HepG2 (cell line): ENCODE results near the gene FTL. TPM values are rescaled to one million over a fixed set of nuclear protein-coding genes. Genes with fewer than 3 reads are reported as not detected.

Source experiments
- ARHGAP35 ChIP-seq: sonication (generic); formaldehyde crosslinking; IDR thresholded peaks from 2 replicates; pipeline ENCODE4 v1.9.0; 2022; ENCODE audit warnings: mild to moderate bottlenecking, inconsistent platforms, moderate library complexity, missing genetic modification reagents, borderline replicate concordance
- BHLHE40 ChIP-seq: IDR thresholded peaks from 2 replicates; pipeline ENCODE4 v1.6.1; 2011; ENCODE audit warnings: low read length, improper control_type of control experiment
- CBFB ChIP-seq: sonication (generic); formaldehyde crosslinking; IDR thresholded peaks from 2 replicates; pipeline ENCODE4 v1.4.0; 2020; ENCODE audit warnings: missing genetic modification reagents
- CEBPB ChIP-seq: IDR thresholded peaks from 2 replicates; pipeline ENCODE4 v1.6.1; 2011; ENCODE audit warnings: low read depth, low read length, improper control_type of control experiment, borderline replicate concordance
- DR1 ChIP-seq: sonication (generic); formaldehyde crosslinking; IDR thresholded peaks from 2 replicates; pipeline ENCODE4 v1.8.0; 2021; ENCODE audit warnings: mild to moderate bottlenecking, missing genetic modification reagents, inconsistent platforms
- FIP1L1 ChIP-seq: fragments of 200-400 bp; formaldehyde crosslinking; IDR thresholded peaks from 2 replicates; pipeline ENCODE4 v1.6.1; 2018; ENCODE audit warnings: low read depth, mild to moderate bottlenecking, low read length, moderate library complexity, borderline replicate concordance; ENCODE audit not compliant: insufficient read depth
- FOXA1 ChIP-seq, 2 experiments: fragments of 450-650 bp in 1 of 2; sonication (generic) in 1 of 2; formaldehyde crosslinking in 1 of 2; IDR thresholded peaks; 2 replicates each; pipeline versions ENCODE4 v1.4.0 to v1.6.1; 2016 to 2020; ENCODE audit warnings: missing genetic modification reagents in 1 of 2
- HNRNPL ChIP-seq: fragments of 200-400 bp; formaldehyde crosslinking; IDR thresholded peaks from 2 replicates; pipeline ENCODE4 v1.6.1; 2017; ENCODE audit warnings: mild to moderate bottlenecking, low read depth, low read length
- IRX3 ChIP-seq: sonication (generic); formaldehyde crosslinking; IDR thresholded peaks from 2 replicates; pipeline ENCODE4 v1.8.1; 2023; ENCODE audit warnings: mild to moderate bottlenecking, low read depth, missing genetic modification reagents, borderline replicate concordance
- ISL2 ChIP-seq: sonication (generic); formaldehyde crosslinking; IDR thresholded peaks from 2 replicates; pipeline ENCODE4 v1.5.0; 2020; ENCODE audit warnings: missing genetic modification reagents
- JUND ChIP-seq: sonication (generic); formaldehyde crosslinking; IDR thresholded peaks from 2 replicates; pipeline ENCODE4 v1.8.0; 2022; ENCODE audit warnings: mild to moderate bottlenecking, missing genetic modification reagents
- MAF1 ChIP-seq: sonication (generic); formaldehyde crosslinking; IDR thresholded peaks from 2 replicates; pipeline ENCODE4 v1.5.0; 2020; ENCODE audit warnings: missing genetic modification reagents, borderline replicate concordance
- RCOR2 ChIP-seq: IDR thresholded peaks from 2 replicates; pipeline ENCODE4 v1.6.1; 2016; ENCODE audit warnings: missing biosample characterization, missing genetic modification reagents
- RERE ChIP-seq: IDR thresholded peaks from 2 replicates; pipeline ENCODE4 v1.6.1; 2016; ENCODE audit warnings: low read depth, missing genetic modification reagents, missing compliant biosample characterization
- ZNF24 ChIP-seq: fragments of 450-650 bp; IDR thresholded peaks from 2 replicates; pipeline ENCODE4 v1.6.1; 2017; ENCODE audit warnings: antibody characterized with exemption, mild to moderate bottlenecking
- ZNF383 ChIP-seq: sonication (generic); formaldehyde crosslinking; IDR thresholded peaks from 2 replicates; pipeline ENCODE4 v1.4.0; 2020; ENCODE audit warnings: missing genetic modification reagents, mild to moderate bottlenecking, borderline replicate concordance
- ZNF468 ChIP-seq: sonication (generic); formaldehyde crosslinking; IDR thresholded peaks from 2 replicates; pipeline ENCODE4 v1.8.0; 2022; ENCODE audit warnings: mild to moderate bottlenecking, moderate library complexity, missing genetic modification reagents
- ZNF609 ChIP-seq: sonication (generic); formaldehyde crosslinking; IDR thresholded peaks from 2 replicates; pipeline ENCODE4 v1.4.0; 2020; ENCODE audit warnings: mild to moderate bottlenecking, missing genetic modification reagents, borderline replicate concordance
- ZNF883 ChIP-seq: sonication (generic); formaldehyde crosslinking; IDR thresholded peaks from 2 replicates; pipeline ENCODE4 v1.5.1; 2020; ENCODE audit warnings: mild to moderate bottlenecking, missing genetic modification reagents; ENCODE audit errors: not compliant biosample characterization
- polyA plus RNA-seq, 8 experiments: library from polyadenylated mRNA; depleted of rRNA in 3 of 8; stranded (reverse) in 7 of 8; unstranded in 1 of 8; fragments of >200 nt; fragmentation: Illumina TruSeq in 4 of 8; extraction: Trizol in 4 of 8; gene quantifications; 2 replicates each; pipeline versions ENCODE4 v1.2.1 to v1.2.3, GENCODE V29; 2011 to 2016; ENCODE audit warnings: low read depth in 4 of 8, missing spikeins in 1 of 8, mixed read lengths in 1 of 8; ENCODE audit not compliant: insufficient read depth in 1 of 8
- total RNA-seq, 5 experiments: library from RNA; depleted of rRNA; stranded (reverse); fragments of >200 nt; fragmentation: Illumina TruSeq; extraction: Trizol; gene quantifications; 2 replicates each; pipeline ENCODE4 v1.2.3, GENCODE V29; 2016; ENCODE audit warnings: low read depth in 1 of 5

The FTL gene
- total and polyA plus RNA-seq, 2 of the 13 experiments (the other 11 are each of a cell fraction or from before 2014, with no cell fraction given) = 2,721 to 8,800 TPM

- TF ChIP-seq FOXA1 (IDR thresholded peaks at IDR 0.05) (no peak), FOXA1 (CRISPR knock-in tag; IDR thresholded peaks at IDR 0.05) (no peak; the same call in 1 of the 2 replicates), ZNF24 (no peak), RERE (0 out of 2 replicates have a peak, but pooled peaks have one; percentile 9), DR1 (CRISPR knock-in tag) (0 out of 2 replicates have a peak, but pooled peaks have one; percentile 44), ZNF609 (CRISPR knock-in tag) (no peak), BHLHE40 (no peak), HNRNPL (peak; percentile 61), CEBPB (no peak), CBFB (CRISPR knock-in tag) (no peak; the same call in none of the 2 replicates), RCOR2 (CRISPR knock-in tag) (no peak), ZNF383 (no peak), FIP1L1 (peak; percentile 97; the same call in 1 of the 2 replicates), JUND (CRISPR knock-in tag) (no peak), IRX3 (CRISPR knock-in tag) (peak; percentile 14; the same call in 1 of the 2 replicates), ZNF883 (CRISPR knock-in tag) (no peak), ZNF468 (CRISPR knock-in tag) (no peak), MAF1 (CRISPR knock-in tag) (no peak), ARHGAP35 (no peak), ISL2 (CRISPR knock-in tag) (0 out of 2 replicates have a peak, but pooled peaks have one; percentile 13)
These were observed 2.5 kb downstream of the FTL start (continued) for GRCh38 chr19:48967346-48968178.
